IPS-11a (cell line): Measurements from ENCODE around the gene MAML3.

Source experiments
- H3K4me3 ChIP-seq: one replicate; pipeline ENCODE4 v1.5.1; 2013; ENCODE audit warnings: low read depth, low read length, control low read depth

Gene MAML3

DNA sequence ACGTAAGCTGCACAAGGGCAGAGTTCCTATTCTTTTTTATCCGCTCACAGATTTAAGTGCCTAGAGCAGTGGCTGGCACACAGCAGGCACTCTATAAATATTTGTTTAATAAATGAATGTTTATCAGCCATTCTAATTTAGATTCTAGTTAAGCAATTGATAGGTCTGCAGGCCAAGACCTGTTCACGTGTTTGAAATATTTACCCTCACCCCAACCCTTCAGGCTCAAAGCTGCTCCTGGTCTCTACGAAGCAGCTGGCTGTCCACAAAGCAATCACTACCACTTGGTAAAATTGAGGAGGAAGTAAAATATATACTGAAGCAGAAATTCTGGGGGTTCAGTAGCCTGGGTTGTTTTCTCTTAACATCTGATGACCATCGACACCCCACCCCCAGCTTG is 330.2 kb downstream of the MAML3 start:
- H3K4me3 ChIP-seq: no peak overlapping the region

- no peak overlapping the region for H3K4me3 ChIP-seq
Observed at GRCh38 chr4:139823345-139823744, 330.6 kb downstream of the MAML3 start.

- H3K4me3 ChIP-seq: no peak overlapping the region
Observed at GRCh38 chr4:139822391-139822790, 331.6 kb downstream of the MAML3 start.

DNA sequence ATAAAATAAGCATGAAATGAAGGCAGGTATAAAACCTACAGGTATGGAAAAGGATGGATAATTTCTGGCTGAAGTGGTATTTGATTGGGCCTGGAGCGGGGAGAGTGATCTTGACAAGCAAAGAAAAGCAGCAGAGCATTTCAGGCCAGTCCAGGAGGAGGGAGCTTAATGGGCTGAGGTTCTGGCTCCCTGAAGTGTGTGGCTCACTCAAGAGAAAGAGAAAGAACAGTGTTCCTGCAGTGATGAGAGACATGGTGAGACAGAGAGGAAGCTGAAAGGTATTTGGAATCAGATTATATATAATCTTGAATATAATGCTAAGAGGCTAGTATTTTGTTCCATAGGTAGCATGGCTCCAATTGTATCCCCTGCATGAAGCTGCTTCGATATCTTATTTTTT is 334.9 kb downstream of the MAML3 start:
- H3K4me3 ChIP-seq: no peak overlapping the region

DNA sequence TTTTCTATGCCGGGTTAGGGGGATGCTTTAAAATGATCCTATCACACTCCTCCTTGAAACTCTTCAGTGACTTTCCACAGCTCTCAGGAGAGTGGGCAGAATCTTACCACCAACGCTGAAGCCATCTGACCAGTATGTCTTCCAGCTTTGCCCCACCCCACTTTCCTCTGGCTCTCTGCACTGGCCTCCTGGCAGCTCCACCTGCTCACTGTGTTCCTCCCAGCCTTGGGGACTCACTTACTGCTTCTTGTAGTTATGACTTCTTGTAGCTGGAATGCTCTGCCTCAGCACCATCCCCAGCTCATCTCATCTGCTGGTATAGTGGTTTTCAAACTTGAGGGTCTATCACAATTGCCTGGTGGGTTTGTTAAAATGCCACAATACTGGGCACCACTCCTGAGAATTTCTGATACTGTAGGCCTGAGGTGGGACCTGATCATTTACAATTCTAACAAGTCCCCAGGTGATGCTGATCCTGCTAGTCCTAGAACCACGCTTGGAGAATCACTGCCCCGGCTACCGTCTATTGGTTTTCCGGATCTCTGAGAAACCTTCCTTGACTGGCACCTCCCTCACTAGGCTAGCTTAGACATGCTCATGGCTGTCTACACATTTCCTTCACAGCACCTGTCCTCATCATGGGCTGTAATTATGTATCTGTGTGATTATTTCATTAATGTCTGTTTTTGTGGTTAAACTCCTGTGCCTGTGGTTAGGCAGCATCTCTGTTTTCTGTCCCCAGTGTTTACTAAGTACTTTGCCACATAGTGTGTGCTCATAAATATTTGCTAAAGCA is 336.1 kb downstream of the MAML3 start:
- no peak overlapping the region for H3K4me3 ChIP-seq

DNA sequence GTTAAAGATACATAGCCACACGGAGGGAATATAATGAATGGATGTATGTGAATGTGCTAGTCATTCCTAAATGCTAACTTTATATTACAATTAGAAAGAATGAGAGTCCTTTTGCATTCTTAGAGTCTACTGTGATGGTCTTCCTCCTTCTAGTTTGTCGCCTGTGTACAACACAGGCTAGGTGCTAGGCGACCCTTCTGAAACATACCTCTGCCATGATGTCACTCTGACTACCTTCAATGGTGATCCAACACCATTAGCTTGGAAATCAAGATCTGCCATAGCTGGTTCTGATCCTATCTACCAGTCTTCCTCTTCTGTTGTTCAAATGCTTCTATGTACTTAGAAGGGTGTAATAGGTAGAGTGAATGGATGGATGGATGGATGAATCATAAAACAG is 337.1 kb downstream of the MAML3 start:
- H3K4me3 ChIP-seq: no peak overlapping the region

DNA sequence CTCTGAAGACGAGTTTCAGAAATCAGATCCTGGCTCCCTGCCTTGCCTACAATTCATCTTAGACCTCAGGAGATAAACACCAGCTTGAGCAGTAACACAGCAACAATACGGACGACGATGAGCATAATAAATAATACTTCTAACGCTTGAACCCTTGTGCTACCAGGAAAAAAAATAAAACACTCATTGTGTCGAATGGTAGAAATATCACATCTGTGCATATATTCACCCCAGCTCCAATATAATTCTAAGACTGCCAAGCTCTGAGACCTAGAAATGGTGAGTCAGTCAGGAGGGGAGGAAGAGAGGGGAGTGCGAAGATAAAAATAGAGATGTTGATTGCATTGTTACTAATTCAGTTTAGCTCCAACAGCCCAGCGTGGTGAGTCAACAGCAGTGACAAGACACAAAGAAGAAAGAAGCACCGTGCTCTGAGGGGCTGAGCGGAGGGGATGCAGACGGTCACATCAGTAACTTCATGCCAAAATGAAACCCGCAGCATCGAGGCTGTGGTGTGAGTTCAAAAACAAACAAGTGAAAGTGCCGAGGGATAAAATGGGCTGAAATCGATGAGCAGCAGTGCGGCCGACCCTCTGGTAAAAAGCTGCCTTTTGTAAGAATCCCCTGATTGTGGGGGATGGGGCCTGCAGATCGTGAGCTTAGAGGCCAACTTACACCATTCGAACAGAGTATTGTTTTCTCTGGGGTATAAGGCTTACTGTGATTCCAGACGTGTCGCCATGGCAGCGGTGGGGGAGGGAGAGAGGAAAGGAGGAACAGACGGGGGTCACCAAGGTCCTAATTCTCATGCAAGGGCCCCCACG is 338.0 kb downstream of the MAML3 start:
- H3K4me3 ChIP-seq: peak overlapping the region; percentile 14

DNA sequence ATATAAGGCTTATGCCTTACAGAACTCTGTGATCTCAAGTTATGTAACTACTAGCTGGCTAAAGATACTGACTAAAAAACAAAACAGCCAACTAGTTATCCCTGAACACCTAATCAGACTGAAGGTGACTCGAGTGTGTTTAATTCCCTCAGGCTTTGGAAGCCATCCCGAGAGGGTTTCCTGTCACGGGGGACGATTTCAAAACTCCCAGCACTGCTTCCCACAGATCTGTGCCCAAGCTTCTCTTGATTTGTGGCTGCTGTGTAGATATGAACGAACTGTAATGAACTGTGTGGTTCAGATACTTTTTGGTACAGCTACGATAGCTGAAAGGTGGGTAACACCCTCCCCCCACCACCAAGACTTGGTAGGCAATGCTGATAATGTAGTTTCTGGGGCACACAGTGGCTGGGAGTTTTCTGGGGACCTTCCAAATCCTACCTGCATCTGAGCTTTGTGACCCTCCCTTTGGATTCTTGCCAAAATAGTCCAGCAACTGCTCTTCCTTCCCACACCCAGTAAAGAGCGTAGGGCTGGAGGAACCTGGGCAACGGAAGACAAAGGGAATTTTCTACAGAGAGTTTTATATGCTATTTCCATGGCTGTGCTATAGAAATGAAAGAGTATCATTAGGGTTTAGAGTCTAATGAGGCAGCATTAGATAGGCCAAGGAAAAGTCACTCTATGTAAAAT is 339.5 kb downstream of the MAML3 start:
- H3K4me3 ChIP-seq: no peak overlapping the region

GRCh38 chr4:139813881-139814280 is 340.1 kb downstream of the MAML3 start:
- H3K4me3 ChIP-seq: no peak overlapping the region

GRCh38 chr4:139810710-139811109 is 343.3 kb downstream of the MAML3 start:
- no peak overlapping the region for H3K4me3 ChIP-seq

- H3K4me3 ChIP-seq: no peak overlapping the region
Observed at GRCh38 chr4:139809757-139810140, 344.2 kb downstream of the MAML3 start.

- H3K4me3 ChIP-seq: no peak overlapping the region
Observed at GRCh38 chr4:139808808-139809756, 344.9 kb downstream of the MAML3 start.

DNA sequence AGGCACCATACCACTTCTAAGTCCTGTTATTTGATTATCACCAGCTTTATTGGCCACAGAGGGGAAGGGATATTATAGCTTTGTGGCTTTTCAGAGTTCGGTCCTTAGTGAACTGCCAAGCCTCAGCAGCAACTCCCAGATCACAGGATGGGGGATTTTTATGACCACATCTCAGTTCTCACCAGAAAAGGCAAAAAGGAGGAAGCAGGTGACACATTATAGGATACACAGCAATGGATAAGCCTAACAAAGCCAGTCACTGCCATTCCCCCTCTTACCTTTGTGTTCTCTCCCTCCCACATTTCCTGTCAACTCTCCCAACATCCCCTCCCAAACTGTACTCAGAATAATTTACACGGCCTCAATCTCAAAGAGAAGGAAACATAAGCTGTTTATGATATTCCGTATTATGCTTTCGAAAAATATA is 345.6 kb downstream of the MAML3 start:
- H3K4me3 ChIP-seq: no peak overlapping the region

DNA sequence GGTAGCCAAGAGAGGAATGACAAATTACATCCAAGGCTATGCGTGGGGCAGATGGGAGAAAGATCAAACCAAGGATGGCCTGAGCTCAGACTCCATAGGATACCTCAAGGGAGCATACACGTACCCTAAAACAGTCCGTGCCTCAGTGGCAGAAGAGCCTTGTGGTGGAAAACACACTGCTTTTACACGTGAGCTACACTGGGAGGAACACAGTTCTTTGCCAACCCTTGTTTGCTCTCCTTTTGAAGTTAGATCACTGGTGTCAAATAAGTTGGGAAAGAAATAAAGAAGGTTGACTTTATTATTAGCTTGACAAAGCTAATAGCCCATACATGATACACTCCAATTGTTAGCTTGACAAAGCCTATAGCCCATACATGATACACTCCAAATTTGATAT is 346.5 kb downstream of the MAML3 start:
- H3K4me3 ChIP-seq: no peak overlapping the region

DNA sequence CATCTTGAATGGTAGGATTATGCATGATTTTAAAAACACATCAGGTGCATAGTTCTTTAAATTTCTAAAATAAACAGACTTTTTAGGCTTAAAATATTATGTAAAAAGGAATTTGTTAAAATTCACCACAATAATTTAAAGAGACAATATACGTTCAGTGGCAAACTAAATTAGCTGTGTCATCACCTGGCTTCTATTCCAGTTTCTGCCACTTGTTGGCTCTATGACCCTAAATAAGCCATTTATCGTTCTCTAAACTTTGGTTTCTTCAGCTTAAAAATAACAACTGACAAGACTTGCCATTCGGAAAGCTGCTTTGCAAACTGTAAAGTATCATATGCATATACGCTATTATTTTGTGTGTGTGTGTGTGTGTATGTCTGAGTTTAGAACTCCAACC is 347.1 kb downstream of the MAML3 start:
- H3K4me3 ChIP-seq: no peak overlapping the region

DNA sequence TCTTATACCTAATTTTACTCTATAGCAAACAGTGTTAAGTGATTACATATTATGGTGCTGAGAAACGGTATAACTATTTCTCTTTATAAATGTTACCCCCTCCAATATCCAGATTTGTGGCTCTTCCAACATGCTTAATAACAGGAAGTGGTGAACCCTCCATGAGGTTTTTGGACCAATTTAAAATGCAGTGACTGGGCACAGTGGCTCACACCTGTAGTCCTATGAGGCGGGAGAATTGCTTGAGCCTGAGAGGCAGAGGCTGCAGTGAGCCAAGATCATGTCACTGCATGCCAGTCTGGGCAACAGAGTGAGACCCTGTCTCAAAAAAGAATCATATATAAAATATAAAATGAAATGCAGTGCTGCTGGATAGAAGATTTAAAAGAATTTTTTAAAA is 351.1 kb downstream of the MAML3 start:
- no peak overlapping the region for H3K4me3 ChIP-seq

- no peak overlapping the region for H3K4me3 ChIP-seq
Observed at GRCh38 chr4:139802488-139802887, 351.5 kb downstream of the MAML3 start.

DNA sequence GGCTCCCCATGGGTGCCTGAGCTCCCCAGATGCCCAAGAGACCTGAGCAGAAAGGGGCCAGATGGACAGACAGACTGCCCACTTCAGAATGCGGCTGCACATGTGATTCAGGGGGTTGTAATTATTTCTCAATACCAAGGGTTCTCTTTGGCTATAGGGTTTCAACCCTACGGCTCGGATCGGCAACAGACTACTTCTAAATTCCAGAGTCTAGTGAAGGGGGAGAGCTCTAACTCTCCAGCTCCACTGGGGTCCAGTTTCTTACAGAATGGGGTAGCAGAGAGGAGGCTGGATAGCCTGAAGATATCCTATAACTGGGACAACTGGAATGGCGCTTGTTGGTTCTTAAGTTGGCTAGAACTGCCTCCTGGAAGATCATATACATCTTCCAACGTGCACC is 352.1 kb downstream of the MAML3 start:
- H3K4me3 ChIP-seq: no peak overlapping the region

GRCh38 chr4:139800082-139800481 is 353.9 kb downstream of the MAML3 start:
- no peak overlapping the region for H3K4me3 ChIP-seq

GRCh38 chr4:139799615-139800014 is 354.4 kb downstream of the MAML3 start:
- H3K4me3 ChIP-seq: no peak overlapping the region

GRCh38 chr4:139798456-139798855 is 355.5 kb downstream of the MAML3 start:
- H3K4me3 ChIP-seq: no peak overlapping the region
